GM12875 (cell line): ENCODE measurements around the gene SDE2.
"Not testable (repeated sequence)": the region's sequence is repeated elsewhere in the genome, so short reads cannot be mapped to it uniquely, and the experiment has no call there.

Experiments
- H3K4me3 ChIP-seq: one replicate; pipeline ENCODE4 v1.5.1; 2011; ENCODE audit warnings: low read depth, low read length, control low read depth
- CTCF ChIP-seq: IDR thresholded peaks from 2 replicates; pipeline ENCODE4 v1.5.1; 2011; ENCODE audit warnings: low read depth, mild to moderate bottlenecking, control low read depth, inconsistent platforms, low read length, moderate library complexity, borderline replicate concordance; ENCODE audit not compliant: insufficient read depth

Gene SDE2

GRCh38 chr1:225940385-225941151 is 58.6 kb downstream of the SDE2 start:
- no peak for TF ChIP-seq CTCF
- H3K4me3 ChIP-seq = no peak overlapping the region

- H3K4me3 ChIP-seq = not testable (repeated sequence)
Observed at GRCh38 chr1:225939939-225940310, 59.2 kb downstream of the SDE2 start.

DNA sequence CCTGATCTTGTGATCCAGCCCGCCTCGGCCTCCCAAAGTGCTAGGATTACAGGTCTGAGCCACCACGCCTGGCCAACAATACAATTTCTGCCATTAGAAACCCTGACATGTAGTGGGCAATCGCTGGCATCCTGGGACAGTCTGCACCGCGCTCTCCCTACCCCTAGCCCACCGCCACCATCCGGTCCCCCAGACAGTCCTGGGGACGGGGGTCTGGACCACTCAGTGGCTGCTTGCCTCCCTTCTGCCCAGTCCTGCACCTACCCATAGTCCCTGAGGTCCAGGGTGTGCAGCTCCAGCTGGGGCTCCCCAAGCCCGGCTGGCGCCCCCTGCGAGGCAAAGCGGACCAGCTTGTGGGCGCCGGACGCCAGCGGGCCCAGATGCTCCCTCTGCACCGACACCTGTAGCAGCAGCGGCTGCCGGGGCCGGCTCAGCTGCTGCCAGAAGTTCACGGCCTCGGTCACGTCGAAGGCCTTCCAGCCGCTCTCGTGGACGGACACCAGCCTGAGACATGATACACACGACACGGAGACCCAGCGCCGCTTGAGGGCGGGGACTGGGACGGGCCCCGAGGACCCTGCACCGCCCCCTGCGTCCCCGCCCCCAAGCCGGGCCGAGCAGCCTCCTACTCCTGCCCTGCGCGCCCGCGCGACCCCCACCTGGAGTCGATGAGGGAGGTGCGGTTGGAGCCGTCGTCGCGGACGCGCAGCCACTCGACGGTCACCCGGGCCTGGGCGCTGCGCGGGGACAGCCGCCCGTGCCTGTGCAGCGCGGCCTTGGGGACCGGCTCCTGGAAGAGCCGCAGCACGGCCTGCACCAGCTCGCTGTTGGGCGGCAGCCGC is 59.8 kb downstream of the SDE2 start:
- not testable (repeated sequence) for H3K4me3 ChIP-seq

DNA sequence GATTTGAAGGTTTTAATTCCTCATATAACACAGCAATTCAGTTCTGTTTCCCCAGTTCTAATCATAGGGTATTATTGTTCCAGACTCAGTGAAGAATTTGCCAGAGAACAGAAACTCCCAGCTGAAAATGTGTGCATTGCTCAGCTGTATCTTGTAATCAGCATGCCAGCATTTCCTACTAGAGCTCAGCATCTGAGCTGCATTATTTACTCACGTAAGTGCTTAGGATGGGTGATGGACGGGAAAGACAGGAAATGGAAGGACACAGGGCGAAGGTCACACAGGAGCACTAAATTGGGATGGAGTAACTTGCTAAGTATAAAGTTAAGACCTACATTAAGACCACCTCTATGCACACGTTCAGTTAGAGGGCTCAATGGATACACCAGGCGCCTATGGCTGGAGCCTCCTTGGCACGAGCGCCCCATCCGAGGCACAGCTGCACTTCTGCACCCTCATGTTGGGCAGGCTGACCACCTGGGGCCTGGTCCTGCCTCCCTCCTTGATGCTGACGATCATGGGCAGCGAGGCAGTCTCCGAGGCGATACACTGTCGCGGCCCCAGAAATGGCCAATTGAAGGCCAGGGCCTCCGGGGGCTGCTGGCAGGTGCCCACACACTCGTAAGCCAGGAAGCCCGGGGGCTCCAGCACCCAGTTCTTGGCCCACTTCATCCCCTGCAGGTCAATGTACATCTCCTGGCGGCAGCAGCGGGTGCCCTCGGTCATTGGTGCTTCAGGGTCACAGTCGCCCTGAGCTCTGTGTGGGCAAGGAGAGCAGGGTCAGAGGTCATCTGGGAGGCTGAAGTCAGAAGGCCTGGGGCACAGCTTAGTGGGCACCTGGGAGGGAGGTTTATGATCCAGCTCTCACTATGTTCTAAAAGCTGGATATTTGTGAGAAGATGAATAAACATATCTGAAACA is 61.8 kb downstream of the SDE2 start:
- TF ChIP-seq CTCF = no peak
- H3K4me3 ChIP-seq = no peak overlapping the region

DNA sequence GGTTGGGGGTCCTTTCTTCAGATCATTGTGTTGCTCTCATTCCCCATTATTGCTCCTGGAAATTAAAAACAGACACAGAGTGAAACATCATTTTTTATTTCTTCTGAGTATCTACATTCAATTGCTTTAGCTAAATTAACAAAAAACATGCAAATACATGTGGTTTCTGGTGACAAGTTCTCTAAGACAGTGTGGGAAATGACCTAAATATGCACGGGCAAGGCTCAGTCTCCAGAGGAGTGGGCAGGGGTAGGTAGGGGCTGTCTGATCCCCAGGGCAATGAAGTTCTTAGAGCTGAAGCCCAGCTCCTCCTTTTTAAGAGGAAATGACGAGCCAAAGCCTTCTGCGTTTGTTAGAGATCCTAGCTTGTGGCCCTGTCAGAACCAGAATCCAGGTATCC is 62.6 kb downstream of the SDE2 start:
- TF ChIP-seq CTCF = no peak
- H3K4me3 ChIP-seq = no peak overlapping the region

DNA sequence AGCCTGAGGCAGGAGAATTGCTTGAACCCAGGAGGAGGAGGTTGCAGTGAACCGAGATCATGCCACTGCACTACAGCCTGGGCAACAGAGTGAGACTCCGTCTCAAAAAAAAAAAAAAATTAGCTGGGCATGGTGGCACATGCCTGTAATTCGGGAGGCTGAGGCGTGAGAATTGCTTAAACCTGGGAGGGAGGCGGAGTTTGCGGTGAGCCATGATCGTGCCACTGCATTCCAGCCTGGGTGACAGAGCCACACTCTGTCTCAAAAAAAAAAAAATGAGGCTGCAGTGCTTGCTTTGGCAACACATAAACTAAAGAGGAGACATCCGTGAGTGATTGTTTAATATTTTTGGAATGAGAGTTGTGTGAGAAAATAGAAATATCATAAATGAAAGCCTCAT is 63.1 kb downstream of the SDE2 start:
- not testable (repeated sequence) for H3K4me3 ChIP-seq

- no peak for TF ChIP-seq CTCF
- H3K4me3 ChIP-seq = no peak overlapping the region
Observed at GRCh38 chr1:225934711-225935110, 64.4 kb downstream of the SDE2 start.

DNA sequence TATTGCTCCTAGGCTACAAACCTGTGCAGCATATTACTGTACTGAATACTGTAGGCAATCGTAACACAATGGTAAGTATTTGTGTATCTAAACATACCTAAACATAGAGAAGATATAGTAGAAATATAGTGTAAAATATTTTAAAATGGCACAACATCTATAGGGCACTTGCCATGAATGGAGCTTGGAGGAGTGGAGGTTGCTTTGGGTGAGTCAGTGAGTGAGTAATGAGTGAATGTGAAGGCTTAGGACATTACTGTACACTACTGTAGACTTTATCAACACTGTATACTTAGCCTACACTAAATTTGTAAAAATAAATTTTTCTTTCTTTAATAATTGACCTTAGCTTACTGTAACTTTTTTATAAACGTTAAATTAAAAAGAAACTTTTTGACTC is 66.1 kb downstream of the SDE2 start:
- no peak overlapping the region for H3K4me3 ChIP-seq
- no peak for TF ChIP-seq CTCF
